Body of pancreas (tissue), 4 donors: Measurements from ENCODE around the gene ATP5PD. TPM values are rescaled to one million over a fixed set of nuclear protein-coding genes. Genes with fewer than 3 reads are reported as not detected.

ENCODE experiments used
- ATAC-seq: fragments of 150-250 bp; one replicate; pipeline ENCODE4 v1.9.1; 2016
- DNase-seq, 4 donors: peaks; one replicate each; pipeline ENCODE4 v3.0.0-alpha.2; 2019
- H3K27ac ChIP-seq, 4 donors: fragments of 200-600 bp; sonication (generic); 1 replicate in 3 of 4; 2 replicates in 1 of 4; pipeline versions ENCODE4 v1.5.1 to v1.6.1; 2016 to 2019; ENCODE audit warnings: mild to moderate bottlenecking in 1 of 4, mixed read lengths in 1 of 4, moderate library complexity in 1 of 4
- H3K27me3 ChIP-seq, 2 donors: fragments of 200-600 bp; sonication (generic); one replicate each; pipeline ENCODE4 v1.6.0; 2016; ENCODE audit warnings: mild to moderate bottlenecking in 1 of 2
- H3K36me3 ChIP-seq, 2 donors: fragments of 200-600 bp; sonication (generic); replicated peaks in 1 of 2; 2 replicates each; pipeline ENCODE4 v1.5.1; 2016; ENCODE audit warnings: low read depth in 2 of 2; ENCODE audit not compliant: insufficient read depth in 1 of 2
- H3K4me1 ChIP-seq: fragments of 200-600 bp; sonication (generic); one replicate; pipeline ENCODE4 v1.6.0; 2016
- H3K4me3 ChIP-seq, 2 donors: fragments of 200-600 bp; sonication (generic); 1 replicate in 1 of 2; 2 replicates in 1 of 2; pipeline ENCODE4 v1.5.1; 2016 to 2019
- H3K9me3 ChIP-seq, 3 donors: fragments of 200-600 bp; sonication (generic); 1 replicate in 2 of 3; 2 replicates in 1 of 3; pipeline ENCODE4 v1.5.1; 2016
- CTCF ChIP-seq, 7 experiments: fragments of 450-650 bp in 4 of 7; fragments of 200-600 bp in 3 of 7; sonication (generic) in 3 of 7; IDR thresholded peaks; one replicate each; pipeline ENCODE4 v1.5.1; 2016 to 2019; ENCODE audit warnings: antibody characterized with exemption in 7 of 7
- POLR2A ChIP-seq, 3 donors: fragments of 450-650 bp; IDR thresholded peaks; one replicate each; pipeline ENCODE4 v1.6.1; 2016; ENCODE audit warnings: antibody characterized with exemption in 3 of 3, mild to moderate bottlenecking in 2 of 3
- WGBS, 2 donors: methylation state at CpG; one replicate each; pipeline ENCODE4 v1.1.5; 2017; 5-methylcytosine and 5-hydroxymethylcytosine counted together
- intact Hi-C: fragments of 100-400 bp; cut with DNase I; formaldehyde crosslinking; loops from one replicate; pipeline ENCODE4 v1.15.1; 2023
- total RNA-seq, 2 donors: library from RNA; depleted of rRNA; stranded (reverse); fragments of >200 nt; gene quantifications; one replicate each; pipeline ENCODE4 v1.1.0, GENCODE V29; 2016

The ATP5PD gene
- total RNA-seq, 2 donors from 2014 or later = 105 to 131 TPM

GRCh38 chr17:75041656-75042280 is 5.0 kb downstream of the ATP5PD start:
- Histone ChIP-seq H3K27ac (no peak overlapping the region), H3K9me3 (no peaks in the 10 kb centered on the region), H3K4me1 (peaks cover 6% of the 10 kb centered on the region), H3K27me3 (no peaks in the 10 kb centered on the region), H3K36me3 (peaks cover 8 to 16% of the 10 kb centered on the region in 2 donors), H3K4me3 (no peak overlapping the region)
- 85 to 91% methylated on average over 11 to 12 of the region's 12 CpGs for WGBS, 2 donors
- ATAC-seq = no peak
- DNase-seq = no peak
- intact Hi-C loops = no loop called here
- TF ChIP-seq CTCF (IDR thresholded peaks at IDR 0.05) = no peak
- TF ChIP-seq POLR2A (IDR thresholded peaks at IDR 0.05) = no peak

GRCh38 chr17:75039238-75039637 is 7.5 kb downstream of the ATP5PD start:
- ATAC-seq (no peak), DNase-seq (no peak)
- intact Hi-C loops = no loop called here
- Histone ChIP-seq H3K27ac (no peak overlapping the region), H3K9me3 (no peaks in the 10 kb centered on the region), H3K27me3 (no peaks in the 10 kb centered on the region), H3K36me3 (peaks cover 8 to 16% of the 10 kb centered on the region in 2 donors), H3K4me3 (no peak overlapping the region), H3K4me1 (peaks cover 18% of the 10 kb centered on the region)
- 80 to 85% methylated on average over 5 of the region's 5 CpGs for WGBS, 2 donors
- TF ChIP-seq POLR2A (IDR thresholded peaks at IDR 0.05) (no peak), CTCF (IDR thresholded peaks at IDR 0.05) (no peak)

- H3K9me3 ChIP-seq = no peaks in the 10 kb centered on the region
- no peak overlapping the region for H3K4me3 ChIP-seq
- no peaks in the 10 kb centered on the region for H3K27me3 ChIP-seq
- intact Hi-C loops = no loop called here
- TF ChIP-seq CTCF (IDR thresholded peaks at IDR 0.05) (no peak), POLR2A (IDR thresholded peaks at IDR 0.05) (no peak)
- DNase-seq = peak; percentile 49 to 78 (median 60)
- H3K27ac ChIP-seq = peak overlapping the region in 2 of 4 donors; percentile 87
- peaks cover 8 to 14% of the 10 kb centered on the region in 2 donors for H3K36me3 ChIP-seq
- no peak for ATAC-seq
- 78 to 88% methylated on average over 27 of the region's 27 CpGs for WGBS, 2 donors
- H3K4me1 ChIP-seq = peaks cover 32% of the 10 kb centered on the region
Measured at GRCh38 chr17:75036643-75037268, 10.0 kb downstream of the ATP5PD start.

GRCh38 chr17:75034236-75034908 is 12.4 kb downstream of the ATP5PD start:
- H3K27ac ChIP-seq = peak overlapping the region; percentile 81 to 88 (median 87)
- peak in 1 of 3 donors; percentile 22 for TF ChIP-seq POLR2A (IDR thresholded peaks at IDR 0.05)
- TF ChIP-seq CTCF (IDR thresholded peaks at IDR 0.05) = peak in 4 of 7 experiments; percentile 12 to 33 (median 21)
- WGBS, 2 donors = 1 to 2% methylated on average over 26 to 40 of the region's 43 CpGs
- intact Hi-C loops = no loop called here
- no peaks in the 10 kb centered on the region for H3K27me3 ChIP-seq
- H3K9me3 ChIP-seq = no peaks in the 10 kb centered on the region
- peak; percentile 75 for ATAC-seq
- peak; percentile 90 to 93 (median 92) for DNase-seq
- H3K4me3 ChIP-seq = peak overlapping the region; percentile 24 to 30
- H3K36me3 ChIP-seq = peaks cover 2 to 7% of the 10 kb centered on the region in 2 donors
- peaks cover 32% of the 10 kb centered on the region for H3K4me1 ChIP-seq
